ENCODE results near the gene CNTN6.

The CNTN6 gene

DNA sequence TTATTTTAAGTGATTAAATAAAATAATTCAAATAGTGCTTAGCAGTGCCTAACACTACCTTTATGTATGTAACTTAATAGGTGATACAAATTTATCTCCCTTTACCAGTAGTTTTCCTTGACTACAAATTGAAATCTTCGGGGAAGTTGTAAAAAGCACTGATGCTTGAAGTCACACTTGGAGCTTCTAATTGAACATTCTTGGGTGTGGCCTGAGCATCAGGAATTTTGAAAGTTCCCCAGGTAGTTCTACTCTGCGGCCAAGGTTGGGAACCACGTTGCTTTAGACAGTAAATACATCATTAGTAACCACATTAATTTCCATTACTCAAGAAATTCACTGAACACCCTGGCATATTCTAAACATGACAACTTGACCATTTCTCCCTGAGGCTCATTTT, 351.4 kb downstream of the CNTN6 start:
- no peak for DNase-seq

DNA sequence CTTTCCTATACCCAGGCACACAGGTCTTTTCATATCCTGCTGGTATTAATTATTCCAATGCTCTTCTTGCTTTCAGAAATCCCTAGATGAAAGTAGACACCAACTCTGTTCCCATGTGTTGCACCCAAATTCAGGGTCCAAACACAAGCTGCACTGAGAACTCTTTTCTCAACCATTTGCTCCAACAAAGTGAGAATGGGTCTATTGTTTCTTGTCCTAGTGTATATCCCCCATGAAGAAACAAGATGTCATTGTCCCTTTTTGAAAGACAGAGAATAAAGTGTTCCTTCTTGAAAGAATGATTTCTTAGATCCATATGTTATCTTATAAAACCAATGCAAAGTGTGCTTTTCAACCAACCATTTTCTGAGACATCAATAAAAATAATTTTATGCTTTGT, 353.7 kb downstream of the CNTN6 start:
- no peak for DNase-seq

DNA sequence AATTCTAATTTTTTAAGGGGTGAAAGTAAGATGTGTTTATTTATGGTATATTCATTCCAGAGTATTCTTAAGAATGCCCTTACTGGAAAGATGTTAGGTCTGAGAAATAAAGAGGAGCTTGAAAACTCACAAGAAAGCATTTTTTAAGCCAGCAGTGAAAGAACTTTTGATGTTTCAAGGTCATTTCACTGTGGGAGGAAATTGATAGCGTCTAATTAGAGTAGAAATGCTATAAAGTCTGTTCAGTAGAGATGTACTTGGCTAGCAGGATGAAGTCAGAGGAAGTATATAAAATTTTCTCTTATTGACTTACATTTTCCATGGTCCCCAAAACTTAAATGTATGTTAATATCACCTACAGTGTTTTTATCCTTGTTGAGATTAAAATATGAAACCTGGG, 354.6 kb downstream of the CNTN6 start:
- DNase-seq = no peak

DNA sequence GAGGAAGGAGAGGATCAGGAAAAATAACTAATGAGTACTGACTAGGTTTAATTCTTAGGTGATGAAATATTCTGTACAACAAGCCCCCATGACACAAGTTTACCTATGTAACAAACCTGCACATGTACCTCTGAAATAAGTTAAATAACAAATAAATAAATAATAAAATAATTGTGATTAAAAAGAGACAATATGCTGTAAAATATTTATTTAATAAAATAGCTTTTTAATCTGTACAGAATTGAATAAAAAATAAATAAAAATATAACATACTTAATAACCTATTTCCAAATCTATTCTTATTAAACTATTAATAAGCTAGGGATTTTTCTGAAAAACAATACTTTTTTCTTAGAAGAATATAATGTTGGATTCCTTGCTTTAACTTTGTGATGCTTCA, 355.6 kb downstream of the CNTN6 start:
- DNase-seq = no peak

Data from KG1 (cell line).